Stimulated activated CD8-positive, alpha-beta memory T cell treated with anti-CD3 and anti-CD28 coated beads, Interleukin-4, amount 100 ng/mL, for 1 hour (primary cell): ENCODE measurements around the gene CKAP2.
"Not testable (repeated sequence)": the region's sequence is repeated elsewhere in the genome, so short reads cannot be mapped to it uniquely, and the experiment has no call there.

ENCODE experiments used
- DNase-seq, 2 donors: peaks; one replicate each; pipeline ENCODE4 v3.0.0-alpha.2; 2020; ENCODE audit warnings: low read depth in 2 of 2, low spot score in 1 of 2

Gene CKAP2, protein sequence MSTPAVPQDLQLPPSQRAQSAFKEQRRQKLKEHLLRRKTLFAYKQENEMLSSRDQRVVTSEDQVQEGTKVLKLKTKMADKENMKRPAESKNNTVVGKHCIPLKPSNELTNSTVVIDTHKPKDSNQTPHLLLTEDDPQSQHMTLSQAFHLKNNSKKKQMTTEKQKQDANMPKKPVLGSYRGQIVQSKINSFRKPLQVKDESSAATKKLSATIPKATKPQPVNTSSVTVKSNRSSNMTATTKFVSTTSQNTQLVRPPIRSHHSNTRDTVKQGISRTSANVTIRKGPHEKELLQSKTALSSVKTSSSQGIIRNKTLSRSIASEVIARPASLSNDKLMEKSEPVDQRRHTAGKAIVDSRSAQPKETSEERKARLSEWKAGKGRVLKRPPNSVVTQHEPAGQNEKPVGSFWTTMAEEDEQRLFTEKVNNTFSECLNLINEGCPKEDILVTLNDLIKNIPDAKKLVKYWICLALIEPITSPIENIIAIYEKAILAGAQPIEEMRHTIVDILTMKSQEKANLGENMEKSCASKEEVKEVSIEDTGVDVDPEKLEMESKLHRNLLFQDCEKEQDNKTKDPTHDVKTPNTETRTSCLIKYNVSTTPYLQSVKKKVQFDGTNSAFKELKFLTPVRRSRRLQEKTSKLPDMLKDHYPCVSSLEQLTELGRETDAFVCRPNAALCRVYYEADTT

DNA sequence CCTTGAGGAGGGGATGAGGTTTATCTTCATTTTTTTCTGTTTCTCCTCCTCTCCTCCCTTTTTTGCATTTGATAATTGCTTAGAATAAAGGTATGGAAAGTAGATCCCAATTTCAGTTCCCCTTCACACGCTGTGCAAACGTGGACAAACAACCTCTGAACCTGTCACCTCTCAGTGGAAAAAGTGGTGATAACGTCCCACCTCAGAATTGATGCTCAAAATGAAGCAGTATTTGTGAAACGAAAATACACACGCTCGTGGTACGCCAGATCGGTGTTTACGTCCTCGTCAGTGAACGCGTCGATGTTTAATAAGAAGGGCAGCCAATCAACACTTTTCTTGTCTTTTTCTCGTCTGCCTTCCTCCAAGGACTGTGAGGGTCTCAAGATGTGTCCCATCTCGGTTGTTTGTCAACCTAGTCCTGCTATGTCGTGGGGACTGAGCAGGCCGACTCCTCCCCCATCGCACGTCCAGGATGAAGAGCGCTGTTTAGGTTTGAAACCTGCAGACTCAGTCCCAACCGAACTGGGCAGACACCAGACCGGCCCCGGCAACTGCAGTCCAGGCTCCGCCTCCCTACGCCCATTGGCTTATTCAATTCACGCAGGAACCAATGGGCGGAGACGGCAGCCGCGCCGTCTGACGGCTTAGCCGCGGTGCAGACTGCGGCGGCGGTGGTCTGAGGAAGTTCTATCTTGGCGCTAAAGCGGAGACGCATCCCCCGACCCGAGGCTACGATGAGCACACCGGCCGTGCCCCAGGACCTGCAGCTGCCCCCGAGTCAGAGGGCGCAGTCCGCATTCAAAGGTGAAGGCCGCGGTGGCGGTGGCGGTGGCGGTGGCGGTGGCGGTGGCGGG, at the start of gene CKAP2:
CKAP2 (plus strand) TSS at position 659 of the 857 bp plus-strand sequence; CDS start at position 738, 79 bp downstream.
- peak; percentile 82 for DNase-seq

DNA sequence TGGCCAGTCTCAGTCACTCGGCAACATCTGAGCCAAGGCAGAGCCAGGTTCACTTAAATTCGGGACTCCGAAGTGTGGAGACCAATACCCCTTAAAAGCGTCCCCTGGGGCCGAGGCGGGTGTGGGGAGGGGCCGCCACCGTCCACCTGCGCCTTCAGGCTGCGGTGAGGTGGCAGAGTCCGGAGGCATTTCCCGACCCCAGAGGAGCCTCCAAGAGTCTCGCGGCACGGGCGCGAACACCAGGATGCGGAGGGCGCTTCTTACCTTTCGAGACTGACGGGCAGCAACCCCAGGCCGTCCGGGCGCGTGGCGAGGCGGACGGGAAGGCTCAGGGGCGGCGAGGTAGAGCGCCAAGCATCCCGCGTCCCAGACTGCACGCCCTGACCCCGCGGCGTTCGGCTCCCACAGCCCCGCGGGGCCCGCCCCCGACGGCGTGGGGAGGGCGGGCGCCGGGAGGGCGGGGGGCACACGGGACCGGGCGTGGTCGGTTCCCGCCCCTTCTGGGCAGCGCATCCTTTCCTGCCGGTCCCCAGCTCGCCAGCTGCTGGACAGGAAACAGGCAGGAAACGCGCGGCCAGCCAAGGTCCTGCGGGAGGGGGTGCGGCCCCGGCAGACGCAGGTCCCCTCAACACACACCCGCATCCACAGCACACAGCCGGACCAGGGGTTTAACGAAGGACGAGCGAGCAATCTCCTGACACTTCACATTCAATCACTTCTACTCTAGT, 49.3 kb upstream of the CKAP2 start, which contains the start of gene THSD1:
THSD1 (minus strand) TSS at position 406 of the 728 bp plus-strand sequence. CDS start 3,572 bp downstream, outside the sequence.
- no peak for DNase-seq

DNA sequence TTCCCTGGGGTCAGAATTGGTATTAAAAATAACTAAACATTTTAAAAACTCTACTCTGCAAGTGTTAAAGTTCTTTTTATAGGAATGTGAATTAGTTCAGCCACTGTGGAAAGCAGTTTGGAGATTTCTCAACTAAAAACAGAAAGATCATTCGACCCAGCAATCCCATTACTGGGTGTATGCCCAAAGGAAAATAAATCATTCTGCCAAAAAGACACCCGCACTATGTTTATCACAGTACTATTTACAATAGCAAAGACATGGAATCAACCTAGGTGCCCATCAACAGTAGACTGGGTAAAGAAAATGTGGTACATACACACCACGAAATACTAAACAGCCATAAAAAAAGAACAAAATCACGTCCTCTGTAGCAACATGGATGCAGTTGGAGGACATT, 48.6 kb upstream of the CKAP2 start:
- DNase-seq = no peak

DNA sequence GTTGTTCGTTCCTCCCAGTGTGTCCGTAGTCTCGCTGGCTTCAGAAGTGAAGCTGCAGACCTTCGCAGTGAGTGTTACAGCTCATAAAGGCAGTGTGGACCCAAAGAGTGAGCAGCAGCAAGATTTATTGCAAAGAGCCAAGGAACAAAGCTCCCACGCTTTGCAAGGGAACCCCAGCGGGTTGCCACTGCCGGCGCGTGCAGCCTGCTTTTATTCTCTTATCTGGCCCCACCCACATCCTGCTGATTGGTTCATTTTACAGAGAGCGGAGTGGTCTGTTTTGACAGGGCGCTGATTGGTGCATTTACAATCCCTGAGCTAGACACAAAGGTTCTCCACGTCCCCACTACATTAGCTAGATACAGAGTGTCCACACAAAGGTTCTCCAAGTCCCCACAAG, 47.8 kb upstream of the CKAP2 start:
- not testable (repeated sequence) for DNase-seq

DNA sequence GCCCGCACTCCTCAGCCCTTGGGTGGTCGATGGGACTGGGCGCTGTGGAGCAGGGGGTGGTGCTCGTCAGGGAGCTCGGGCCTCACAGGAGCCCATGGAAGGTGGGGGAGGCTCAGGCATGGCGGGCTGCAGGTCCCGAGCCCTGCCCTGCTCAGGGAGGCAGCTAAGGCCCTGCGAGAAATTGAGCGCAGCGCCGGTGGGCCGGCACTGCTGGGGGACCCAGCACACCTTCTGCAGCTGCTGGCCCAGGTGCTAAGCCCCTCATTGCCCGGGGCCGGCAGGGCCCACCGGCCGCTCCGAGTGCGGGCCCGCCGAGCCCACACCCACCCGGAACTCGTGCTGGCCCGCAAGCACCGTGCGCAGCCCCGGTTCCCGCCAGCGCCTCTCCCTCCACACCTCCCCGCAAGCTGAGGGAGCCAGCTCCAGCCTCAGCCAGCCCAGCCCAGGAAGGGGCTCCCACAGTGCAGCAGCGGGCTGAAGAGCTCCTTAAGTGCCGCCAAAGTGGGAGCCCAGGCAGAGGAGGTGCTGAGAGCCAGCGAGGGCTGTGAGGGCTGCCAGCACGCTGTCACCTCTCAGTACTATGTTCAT, 47.1 kb upstream of the CKAP2 start:
- DNase-seq = not testable (repeated sequence)

DNA sequence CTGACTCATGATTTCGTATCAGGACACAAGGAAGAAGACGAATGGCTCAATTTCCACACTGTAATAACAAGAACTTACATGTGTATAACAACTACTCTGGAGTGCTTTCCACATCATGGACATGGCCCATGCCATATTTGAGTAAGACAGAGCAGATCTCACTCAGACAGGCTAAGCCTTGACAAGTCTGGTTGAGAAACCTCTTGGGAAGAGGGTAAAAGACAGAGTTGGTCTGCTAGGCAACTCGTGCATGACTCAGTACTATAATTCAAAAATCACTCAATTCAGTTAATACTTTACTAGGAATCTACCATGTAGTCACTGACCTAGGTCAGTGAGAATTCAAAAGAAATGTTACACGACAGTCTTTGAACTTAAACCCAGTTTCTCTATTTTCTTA, 43.6 kb upstream of the CKAP2 start:
- no peak for DNase-seq

DNA sequence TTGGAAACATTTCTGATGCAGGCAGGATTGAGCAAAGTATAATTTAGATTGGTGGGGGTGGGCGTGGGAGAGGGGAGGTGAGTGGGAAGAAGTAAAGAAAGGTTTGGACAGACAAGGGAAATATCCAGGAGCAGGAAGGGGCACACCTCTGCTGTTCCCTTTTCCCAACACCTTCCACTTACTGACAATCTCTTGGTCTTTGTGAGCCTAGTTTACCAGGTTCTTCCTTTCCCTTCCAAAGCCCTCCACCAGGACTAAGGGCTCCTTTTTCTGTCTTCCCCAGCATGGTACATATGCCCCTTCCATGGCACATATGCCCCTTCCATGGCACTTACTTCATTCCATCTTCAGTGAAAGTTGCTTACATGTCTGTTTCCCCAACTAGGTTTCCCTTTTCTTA, 43.1 kb upstream of the CKAP2 start:
- DNase-seq = no peak

DNA sequence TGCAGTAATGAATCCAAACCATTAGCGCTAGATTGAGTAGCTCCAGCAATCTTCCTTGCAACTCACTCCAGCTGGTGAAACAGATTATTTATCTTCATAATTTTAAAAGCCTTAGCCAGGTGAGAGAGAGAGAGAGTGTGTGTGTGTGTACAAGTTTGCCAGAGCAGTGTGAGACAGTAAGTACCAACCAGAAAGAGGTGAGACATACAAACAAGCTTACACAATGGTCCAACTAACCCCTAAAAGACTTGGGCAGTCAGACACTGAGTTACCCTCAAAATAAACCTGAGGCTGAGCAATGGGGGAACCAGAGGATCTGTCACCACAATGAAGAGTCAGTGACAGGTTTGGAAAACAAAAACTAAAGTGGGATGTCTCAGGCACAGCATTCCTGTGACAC, 41.2 kb upstream of the CKAP2 start:
- DNase-seq = no peak

DNA sequence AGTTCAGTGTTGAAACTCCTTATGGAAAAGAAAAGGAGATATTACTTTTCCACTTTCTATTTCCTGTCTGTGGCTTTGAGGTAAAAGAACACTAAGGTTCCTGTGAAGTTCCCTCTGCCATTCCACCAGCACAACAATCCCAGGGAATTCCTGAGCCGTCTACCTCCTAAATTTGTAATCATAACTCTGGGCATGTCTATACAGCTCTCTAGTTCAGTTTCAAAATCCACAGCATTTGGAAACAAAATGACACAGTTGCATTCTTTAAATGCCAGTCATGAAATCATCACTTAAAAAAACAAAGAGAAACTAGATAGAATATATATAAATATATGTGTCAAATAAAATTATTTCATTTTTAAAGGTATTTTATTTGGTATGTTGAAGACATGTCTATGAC, 40.3 kb upstream of the CKAP2 start:
- DNase-seq = no peak

DNA sequence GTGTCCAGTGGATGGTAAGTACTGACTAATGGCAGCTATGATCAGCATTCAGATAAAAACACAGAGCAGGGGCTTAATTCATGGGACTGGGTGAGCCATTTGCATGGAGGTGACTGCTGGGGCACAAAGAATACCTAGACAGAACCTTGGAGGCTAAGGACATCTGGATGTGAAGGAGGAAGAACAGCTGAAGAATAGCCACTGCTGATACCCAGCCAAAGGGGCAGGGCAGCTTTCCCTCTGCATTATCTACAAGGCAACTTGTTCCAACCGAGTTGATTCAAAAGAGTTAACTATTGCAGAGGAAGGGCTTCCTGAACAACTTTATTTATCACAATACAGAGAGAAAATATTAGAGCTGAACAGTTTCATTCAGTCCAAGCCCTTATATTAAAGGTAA, 36.2 kb upstream of the CKAP2 start:
- no peak for DNase-seq

DNA sequence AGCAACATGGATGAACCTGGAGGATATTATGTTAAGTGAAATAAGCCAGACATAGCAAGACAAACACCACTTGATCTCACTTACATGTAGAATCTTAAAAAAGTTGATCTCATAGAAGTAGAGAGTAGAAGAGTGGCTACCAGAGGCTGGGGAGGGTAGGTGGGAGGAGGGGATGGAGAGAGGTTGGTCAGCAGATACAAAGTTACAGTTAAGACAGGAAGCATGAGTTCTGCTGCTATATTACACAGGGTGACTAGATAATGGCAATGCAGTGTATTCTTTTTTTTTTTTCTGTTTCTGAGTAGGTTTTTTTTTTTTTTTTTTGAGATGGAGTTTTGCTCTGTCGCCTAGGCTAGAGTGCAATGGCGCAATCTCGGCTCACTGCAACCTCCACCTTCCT, 34.1 kb upstream of the CKAP2 start:
- DNase-seq = no peak

DNA sequence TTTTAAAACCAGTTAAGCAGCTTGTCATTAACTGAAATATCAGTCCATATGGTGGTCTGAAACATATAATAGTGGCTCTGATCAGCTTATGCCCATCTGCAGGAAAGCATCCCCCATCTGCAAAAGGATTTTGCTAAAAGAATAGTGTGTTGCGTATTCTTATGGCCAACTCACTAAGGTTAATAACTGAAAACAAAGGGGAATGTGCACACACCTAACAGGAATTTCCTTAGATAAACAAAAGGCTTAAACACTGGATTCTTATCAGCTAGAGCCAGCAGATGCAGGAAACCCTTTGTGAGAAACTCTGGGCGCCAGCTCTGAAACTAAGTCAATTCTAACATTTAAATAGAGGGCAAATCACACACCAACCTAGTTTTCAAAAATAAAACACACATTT, 27.0 kb upstream of the CKAP2 start:
- DNase-seq = no peak

DNA sequence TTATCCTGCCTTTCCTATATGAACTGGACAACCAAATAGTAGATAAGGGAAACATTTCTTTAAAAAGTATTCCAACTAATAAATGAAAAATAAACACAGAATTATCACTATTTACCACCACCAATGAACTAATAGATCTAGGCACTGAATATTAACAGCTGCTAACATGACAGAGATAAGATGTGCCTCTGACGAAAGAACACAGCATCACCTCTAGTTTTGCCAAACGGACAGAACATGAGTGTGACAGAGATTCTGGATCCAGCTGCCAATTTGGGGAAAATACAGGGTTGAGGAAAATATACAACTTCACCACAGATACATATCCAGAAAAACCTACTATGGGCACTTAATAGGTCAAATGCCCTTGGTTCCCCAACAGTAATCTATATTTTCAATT, 22.8 kb upstream of the CKAP2 start:
- DNase-seq = no peak

DNA sequence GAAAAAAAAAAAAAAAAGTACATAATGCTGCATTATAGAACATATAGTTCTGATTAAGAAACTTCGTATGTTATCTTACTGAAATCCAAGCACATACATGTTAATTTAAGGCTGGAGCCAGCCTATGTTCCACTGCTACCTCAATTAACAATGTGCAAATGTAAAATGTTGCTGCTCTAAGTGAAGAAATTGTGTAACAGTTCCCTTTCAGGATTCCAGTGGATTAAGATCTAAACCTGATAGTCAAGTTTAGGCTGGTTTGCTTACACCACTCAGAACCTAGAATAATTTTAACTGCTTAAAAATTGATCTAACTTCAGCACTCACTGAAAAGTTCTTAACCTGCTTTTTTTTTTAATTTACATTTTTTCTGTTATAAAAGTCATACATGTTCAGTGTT, 9.0 kb upstream of the CKAP2 start:
- no peak for DNase-seq

DNA sequence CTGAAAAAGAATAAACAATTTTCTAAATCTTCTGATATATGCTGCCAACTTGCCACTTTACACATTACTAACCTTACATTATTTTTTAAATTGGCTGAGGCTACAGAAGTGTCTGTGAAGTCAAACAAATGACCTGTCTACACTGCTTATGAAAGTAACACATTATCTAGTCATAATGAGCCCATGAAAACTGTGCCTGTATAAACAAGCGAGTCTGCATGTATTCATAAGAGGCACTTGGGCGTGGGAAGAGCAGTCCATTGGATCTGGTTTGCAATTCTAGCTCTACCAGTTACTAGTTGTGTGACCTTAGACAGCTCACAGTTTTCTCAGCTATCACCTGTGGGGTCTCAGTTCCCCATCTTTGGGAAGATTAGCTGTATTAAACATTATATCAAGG, 7.9 kb upstream of the CKAP2 start:
- DNase-seq = no peak

DNA sequence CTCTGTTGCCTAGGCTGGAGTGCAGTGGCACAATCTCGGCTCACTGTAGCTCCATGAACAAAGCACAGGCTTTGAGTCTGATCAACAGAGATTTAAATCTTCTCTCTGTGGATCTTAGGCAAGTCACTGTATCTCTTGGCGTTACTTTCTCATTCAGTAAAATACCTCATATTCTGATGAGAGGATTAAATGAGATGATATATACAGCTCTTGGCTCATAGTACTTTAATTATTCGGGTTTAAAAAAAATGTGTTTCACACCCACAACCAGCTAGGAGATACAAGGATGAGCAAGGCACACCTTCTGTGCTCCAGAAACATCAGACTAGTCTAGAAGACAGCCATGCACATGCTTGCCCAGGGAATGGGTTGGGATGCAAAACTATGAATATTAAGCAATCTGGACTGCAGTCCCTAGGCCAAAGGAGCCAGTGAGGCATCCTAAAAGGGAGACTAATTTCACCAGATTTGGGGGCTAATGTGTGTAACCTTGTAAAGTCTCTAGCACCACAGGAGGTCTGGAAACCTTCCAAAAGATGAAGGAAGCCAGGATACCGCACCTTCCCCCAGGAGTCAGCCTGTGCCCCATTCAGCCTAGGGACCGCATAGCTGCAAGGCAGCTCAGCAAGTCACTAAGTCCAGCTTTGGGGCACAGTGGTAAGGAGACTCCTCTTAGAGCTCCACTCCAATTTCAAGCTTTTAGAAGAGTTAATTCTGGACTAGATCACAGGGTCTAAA, 7.3 kb upstream of the CKAP2 start:
- DNase-seq = no peak

DNA sequence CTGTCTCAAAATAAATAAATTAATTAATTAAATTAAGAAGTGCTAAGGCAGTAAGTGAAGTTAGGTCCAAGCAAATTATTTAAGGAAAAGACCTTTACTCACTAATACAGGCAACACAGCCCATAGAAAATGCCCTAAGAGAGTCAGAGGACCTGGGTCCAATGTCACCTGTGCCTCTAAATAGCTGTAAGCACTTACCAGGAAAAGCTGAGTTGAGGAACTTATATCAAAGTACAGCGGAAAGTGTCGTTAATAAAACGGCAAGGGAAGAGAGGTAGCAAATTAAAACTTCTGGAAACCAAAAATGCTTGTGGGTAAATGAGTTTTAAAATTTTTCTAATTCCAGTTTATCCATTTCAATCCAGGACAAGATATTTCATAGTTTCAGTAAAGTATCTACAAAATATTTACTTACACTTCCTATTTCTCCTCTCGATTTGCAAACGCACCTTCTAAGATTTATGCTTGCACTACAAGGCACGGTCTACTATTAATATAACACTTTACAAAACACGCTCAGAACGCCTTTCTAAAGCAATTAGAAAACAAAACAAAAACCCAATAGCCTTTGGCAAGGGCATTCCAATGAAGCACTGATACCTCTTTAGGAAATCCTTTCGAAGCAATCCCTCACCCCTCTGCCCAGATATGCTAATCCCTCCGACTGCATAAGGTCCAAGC, 5.8 kb upstream of the CKAP2 start:
- DNase-seq = no peak

DNA sequence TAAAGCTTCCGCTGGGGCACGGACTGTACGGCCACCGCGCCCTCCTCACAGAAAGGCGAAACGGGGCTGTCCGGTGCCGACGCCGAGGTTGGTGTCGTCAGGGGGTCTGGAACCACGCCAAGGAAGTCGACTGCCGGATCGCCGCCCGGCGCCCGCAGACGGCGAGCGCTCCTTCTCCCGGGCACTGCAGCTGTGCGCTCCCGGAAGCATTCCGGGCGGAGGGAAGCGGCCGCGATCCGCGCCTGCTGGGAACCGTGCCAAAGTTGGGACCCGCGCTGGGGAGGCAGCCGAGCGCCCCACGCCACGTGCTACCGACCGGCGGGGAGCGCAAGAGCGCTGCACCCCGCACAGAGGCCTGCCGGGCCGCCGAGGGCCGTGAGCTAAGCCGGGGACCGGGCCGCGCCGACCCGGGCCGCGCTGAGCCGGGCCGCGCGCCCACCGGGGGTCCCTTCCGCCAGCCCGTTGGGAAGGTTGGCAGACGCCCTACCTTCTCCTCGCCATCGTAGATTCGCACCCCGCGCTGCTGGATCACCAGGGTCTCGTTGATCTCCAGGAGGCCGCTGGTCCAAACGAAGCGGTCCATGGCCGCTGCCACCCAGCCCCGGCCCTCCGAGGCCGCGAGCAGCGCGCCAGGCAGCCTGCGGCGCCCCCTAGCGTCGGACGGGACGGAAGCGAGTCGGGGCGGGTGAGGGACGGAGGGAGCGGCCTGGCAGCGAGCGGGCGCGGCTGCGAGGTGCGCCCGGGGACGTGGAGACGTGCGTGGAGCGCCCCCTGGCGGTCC, 5.1 kb upstream of the CKAP2 start, which contains the start of gene VPS36:
VPS36 (minus strand) TSS at position 623 of the 781 bp plus-strand sequence; CDS start at position 583, 40 bp downstream.
- peak; percentile 86 to 89 for DNase-seq

DNA sequence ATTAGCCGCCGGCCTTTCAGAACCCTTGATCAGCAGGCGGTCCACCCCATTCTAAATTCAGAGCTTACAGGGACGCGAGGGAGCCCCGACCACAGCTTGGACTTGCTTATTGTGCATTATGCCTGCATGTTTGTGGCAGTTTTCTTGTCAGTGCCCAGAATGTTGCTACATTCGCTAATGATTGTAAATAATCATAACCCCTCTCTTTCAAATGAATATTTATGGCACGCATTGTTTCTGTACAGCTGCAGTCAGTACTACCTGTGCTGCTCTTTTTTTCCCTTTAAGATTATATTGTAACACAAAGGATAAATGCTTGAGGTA, 4.5 kb upstream of the CKAP2 start:
- no peak for DNase-seq
